Loucy (cell line): ENCODE data around the gene MSRB2.

Experiments used
- CTCF ChIP-seq: fragments of 200-600 bp; sonication (generic); conservative IDR thresholded peaks from 2 replicates; pipeline ENCODE4 v1.5.1; 2014; ENCODE audit warnings: mild to moderate bottlenecking, antibody characterized with exemption, low read length
- EZH2phosphoT487 ChIP-seq: fragments of 200-600 bp; IDR thresholded peaks from 2 replicates; pipeline ENCODE4 v1.6.1; 2018; ENCODE audit warnings: antibody characterized with exemption, mild to moderate bottlenecking, moderate library complexity, borderline replicate concordance

GRCh38 chr10:23056186-23056579 lies 39.2 kb upstream of the MSRB2 start:
- TF ChIP-seq CTCF (no peak), EZH2phosphoT487 (no peak)
